Measurements from ENCODE around the gene IGFN1.

DNA sequence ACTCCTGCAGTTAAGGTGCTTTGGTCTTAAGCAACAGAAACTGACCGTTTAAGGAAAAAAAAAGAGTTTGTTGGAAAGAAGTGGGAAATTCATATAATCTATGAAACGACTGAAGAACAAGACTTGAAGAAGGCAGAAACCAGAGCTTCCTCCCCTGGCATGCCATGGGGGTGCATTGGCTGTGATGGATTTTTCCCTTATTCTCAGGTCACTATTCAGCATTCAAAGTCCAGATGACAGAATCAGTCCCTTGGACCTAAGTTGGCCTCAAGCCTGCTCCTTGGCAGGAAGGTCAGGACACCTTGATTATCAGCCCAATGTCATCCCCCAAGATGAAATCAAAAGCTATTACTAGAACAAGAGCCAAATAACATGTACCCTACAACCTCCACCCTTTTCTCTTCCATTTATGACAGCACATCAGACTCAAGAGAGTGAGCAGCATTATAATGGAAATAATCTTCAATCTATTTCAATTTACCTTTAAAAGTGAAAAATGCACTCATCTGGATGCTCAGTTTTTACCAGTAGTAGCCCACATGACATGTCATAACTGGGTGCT, 20.6 kb upstream of the IGFN1 start:
- TF ChIP-seq, protein P1, sequence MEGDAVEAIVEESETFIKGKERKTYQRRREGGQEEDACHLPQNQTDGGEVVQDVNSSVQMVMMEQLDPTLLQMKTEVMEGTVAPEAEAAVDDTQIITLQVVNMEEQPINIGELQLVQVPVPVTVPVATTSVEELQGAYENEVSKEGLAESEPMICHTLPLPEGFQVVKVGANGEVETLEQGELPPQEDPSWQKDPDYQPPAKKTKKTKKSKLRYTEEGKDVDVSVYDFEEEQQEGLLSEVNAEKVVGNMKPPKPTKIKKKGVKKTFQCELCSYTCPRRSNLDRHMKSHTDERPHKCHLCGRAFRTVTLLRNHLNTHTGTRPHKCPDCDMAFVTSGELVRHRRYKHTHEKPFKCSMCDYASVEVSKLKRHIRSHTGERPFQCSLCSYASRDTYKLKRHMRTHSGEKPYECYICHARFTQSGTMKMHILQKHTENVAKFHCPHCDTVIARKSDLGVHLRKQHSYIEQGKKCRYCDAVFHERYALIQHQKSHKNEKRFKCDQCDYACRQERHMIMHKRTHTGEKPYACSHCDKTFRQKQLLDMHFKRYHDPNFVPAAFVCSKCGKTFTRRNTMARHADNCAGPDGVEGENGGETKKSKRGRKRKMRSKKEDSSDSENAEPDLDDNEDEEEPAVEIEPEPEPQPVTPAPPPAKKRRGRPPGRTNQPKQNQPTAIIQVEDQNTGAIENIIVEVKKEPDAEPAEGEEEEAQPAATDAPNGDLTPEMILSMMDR (IDR thresholded peaks at IDR 0.05), result no peak
- TF ChIP-seq POLR2A (IDR thresholded peaks at IDR 0.05), result no peak
